ENCODE results near the gene UNC5B. TPM values are rescaled to one million over a fixed set of nuclear protein-coding genes. Genes with fewer than 3 reads are reported as not detected.

Gene UNC5B
- total RNA-seq, 1 experiment from 2014 or later: 80.5 TPM

DNA sequence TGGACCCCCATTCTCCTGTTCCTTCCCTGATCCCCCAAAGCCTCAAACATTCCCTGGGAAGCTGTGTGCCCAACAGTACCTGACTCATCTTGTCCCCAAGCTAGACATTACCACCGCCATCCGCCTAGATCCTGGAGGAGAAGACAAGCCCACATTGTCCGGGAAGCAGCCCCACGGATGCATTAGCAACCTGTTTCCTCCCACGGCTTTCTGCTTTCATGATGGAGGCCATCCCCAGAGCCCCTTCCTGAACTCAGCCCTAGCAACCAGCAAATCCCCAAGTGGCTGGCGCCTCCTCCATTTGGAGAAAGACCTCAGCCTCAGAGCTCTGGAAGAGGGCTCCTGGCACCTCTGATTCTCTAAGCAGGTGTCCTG is 104.4 kb downstream of the UNC5B start:
- H3K4me1 Mint-ChIP-seq (ENCODE audit: insufficient read depth, unreplicated experiment): peaks cover 11% of the 10 kb centered on the region
- intact Hi-C loops (cut with micrococcal nuclease): loop anchor here (10.0 kb wide), 2 partner anchors 578 to 728 kb away; no protein-coding TSS in a partner anchor
- POLR2A ChIA-PET: interaction anchor here (0.7 kb wide), 1 partner anchor 53 kb away, joined by 4 read pairs; no protein-coding TSS in a partner anchor
- H3K36me3 Mint-ChIP-seq (ENCODE audit: insufficient read depth, unreplicated experiment): peaks cover 7% of the 10 kb centered on the region
- H3K27ac Mint-ChIP-seq (ENCODE audit: low read depth, unreplicated experiment): no peak overlapping the region
- no peak overlapping the region for H3K4me3 Mint-ChIP-seq (ENCODE audit: unreplicated experiment)
- TF ChIP-seq, protein P1, sequence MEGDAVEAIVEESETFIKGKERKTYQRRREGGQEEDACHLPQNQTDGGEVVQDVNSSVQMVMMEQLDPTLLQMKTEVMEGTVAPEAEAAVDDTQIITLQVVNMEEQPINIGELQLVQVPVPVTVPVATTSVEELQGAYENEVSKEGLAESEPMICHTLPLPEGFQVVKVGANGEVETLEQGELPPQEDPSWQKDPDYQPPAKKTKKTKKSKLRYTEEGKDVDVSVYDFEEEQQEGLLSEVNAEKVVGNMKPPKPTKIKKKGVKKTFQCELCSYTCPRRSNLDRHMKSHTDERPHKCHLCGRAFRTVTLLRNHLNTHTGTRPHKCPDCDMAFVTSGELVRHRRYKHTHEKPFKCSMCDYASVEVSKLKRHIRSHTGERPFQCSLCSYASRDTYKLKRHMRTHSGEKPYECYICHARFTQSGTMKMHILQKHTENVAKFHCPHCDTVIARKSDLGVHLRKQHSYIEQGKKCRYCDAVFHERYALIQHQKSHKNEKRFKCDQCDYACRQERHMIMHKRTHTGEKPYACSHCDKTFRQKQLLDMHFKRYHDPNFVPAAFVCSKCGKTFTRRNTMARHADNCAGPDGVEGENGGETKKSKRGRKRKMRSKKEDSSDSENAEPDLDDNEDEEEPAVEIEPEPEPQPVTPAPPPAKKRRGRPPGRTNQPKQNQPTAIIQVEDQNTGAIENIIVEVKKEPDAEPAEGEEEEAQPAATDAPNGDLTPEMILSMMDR (IDR thresholded peaks at IDR 0.05; ENCODE audit: unreplicated experiment): no peak
- H3K9me3 Mint-ChIP-seq (ENCODE audit: unreplicated experiment): no peaks in the 10 kb centered on the region
- CTCF ChIA-PET: interaction anchor here (0.6 to 10.9 kb wide), 7 partner anchors 16 to 391 kb away, joined by 3 to 169 read pairs (median 17); no protein-coding TSS in a partner anchor
- no TSS peak for BruUV-seq (replicated peaks)
- no peaks in the 10 kb centered on the region for H3K27me3 Mint-ChIP-seq (ENCODE audit: insufficient read depth, unreplicated experiment)
- DNase-seq (ENCODE audit: unreplicated experiment): no peak

DNA sequence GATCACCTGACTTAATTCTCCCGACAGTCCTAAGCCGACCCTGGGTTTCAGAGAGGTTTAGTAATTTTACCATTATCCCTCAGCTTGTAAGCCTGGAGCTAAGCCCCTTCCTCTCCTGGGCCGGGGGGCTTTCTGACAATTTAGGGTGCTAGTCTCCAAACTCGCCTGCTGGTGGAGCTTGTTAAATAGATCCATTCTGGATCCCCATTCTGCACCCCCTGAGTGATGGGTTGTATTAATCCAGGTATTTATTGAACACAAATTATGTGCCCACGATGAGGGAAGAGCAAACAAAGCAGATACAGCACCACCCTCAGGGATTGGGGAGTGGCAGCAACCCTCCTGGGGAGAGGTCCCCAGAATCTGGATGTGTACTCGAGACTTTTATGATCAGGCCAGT is 105.4 kb downstream of the UNC5B start:
- no peak overlapping the region for H3K27ac Mint-ChIP-seq (ENCODE audit: low read depth, unreplicated experiment)
- peaks cover 7% of the 10 kb centered on the region for H3K36me3 Mint-ChIP-seq (ENCODE audit: insufficient read depth, unreplicated experiment)
- ChIA-PET POLR2A (interaction anchor here (3.2 kb wide), 1 partner anchor 60 kb away, joined by 20 read pairs; no protein-coding TSS in a partner anchor), CTCF (interaction anchor here (0.7 to 10.9 kb wide), 7 partner anchors 9 to 390 kb away, joined by 3 to 169 read pairs (median 19); no protein-coding TSS in a partner anchor)
- H3K9me3 Mint-ChIP-seq (ENCODE audit: unreplicated experiment): no peaks in the 10 kb centered on the region
- TF ChIP-seq, protein P1 (IDR thresholded peaks at IDR 0.05; ENCODE audit: unreplicated experiment): no peak
- H3K4me1 Mint-ChIP-seq (ENCODE audit: insufficient read depth, unreplicated experiment): peaks cover 7% of the 10 kb centered on the region
- H3K4me3 Mint-ChIP-seq (ENCODE audit: unreplicated experiment): no peak overlapping the region
- DNase-seq (ENCODE audit: unreplicated experiment): no peak
- no TSS peak for BruUV-seq (replicated peaks)
- intact Hi-C loops (cut with micrococcal nuclease): loop anchor here (2.0 to 10.0 kb wide), 3 partner anchors 291 to 727 kb away; no protein-coding TSS in a partner anchor
- no peaks in the 10 kb centered on the region for H3K27me3 Mint-ChIP-seq (ENCODE audit: insufficient read depth, unreplicated experiment)

DNA sequence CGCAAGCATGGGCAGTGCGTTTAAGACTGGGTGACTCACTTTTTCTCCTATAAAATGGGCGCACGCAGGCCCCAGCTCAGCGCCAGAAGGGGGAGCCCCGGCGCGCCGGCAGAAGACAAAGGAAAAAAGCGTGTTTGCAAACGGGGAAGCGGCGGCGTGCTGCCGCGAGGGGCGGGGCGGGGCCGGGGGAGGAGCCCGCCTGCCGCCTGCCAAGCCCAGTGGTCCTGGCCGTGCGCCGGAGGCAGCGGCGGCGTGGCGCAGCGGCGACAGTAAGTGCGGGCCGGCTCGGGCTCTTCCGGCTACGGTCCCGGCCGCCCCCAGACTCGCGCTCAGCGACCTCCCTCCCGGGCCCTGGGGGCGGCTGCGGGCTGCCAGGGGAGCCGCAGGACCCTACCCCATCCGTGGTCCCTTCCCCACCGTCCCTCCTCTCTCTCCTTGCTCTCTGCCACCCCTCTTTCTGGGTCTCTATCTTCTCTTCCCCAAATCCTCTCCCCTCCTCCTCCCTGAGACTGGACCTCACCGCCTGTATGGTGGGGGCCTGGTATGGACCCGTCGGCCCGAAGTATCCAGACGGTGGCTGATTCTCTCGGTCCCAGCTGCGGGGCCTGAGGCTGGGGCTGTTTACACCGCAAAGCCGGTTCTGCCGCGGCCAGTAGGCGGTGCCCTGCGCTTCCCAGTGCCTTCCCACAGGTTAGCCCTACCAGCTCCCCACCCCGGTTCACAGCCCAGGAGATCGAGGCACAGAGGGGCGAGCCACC is 106.9 kb downstream of the UNC5B start, which contains the start of gene SLC29A3:
Gene SLC29A3, plus strand, starts transcription at position 218 of the 758 bp plus-strand sequence. Its CDS starts 51 bp downstream, at position 269.
- peak within 1 kb of the TSS; percentile 98 for H3K4me3 Mint-ChIP-seq (ENCODE audit: unreplicated experiment)
- DNase-seq (ENCODE audit: unreplicated experiment): peak; percentile 77
- no peaks in the 10 kb centered on the region for H3K9me3 Mint-ChIP-seq (ENCODE audit: unreplicated experiment)
- intact Hi-C loops (cut with micrococcal nuclease): loop anchor here (1.0 to 10.0 kb wide), 6 partner anchors 45 to 726 kb away; no protein-coding TSS in a partner anchor
- no TSS peak for BruUV-seq (replicated peaks)
- H3K27ac Mint-ChIP-seq (ENCODE audit: low read depth, unreplicated experiment): no peak within 1 kb of the TSS
- H3K36me3 Mint-ChIP-seq (ENCODE audit: insufficient read depth, unreplicated experiment): peaks cover 7% of the 10 kb centered on the region
- TF ChIP-seq, protein P1 (IDR thresholded peaks at IDR 0.05; ENCODE audit: unreplicated experiment): peak; percentile 69
- POLR2A ChIA-PET: interaction anchor here (0.6 to 3.2 kb wide), 15 partner anchors 19 to 521 kb away, joined by 3 to 20 read pairs (median 3); no protein-coding TSS in a partner anchor
- H3K27me3 Mint-ChIP-seq (ENCODE audit: insufficient read depth, unreplicated experiment): no peaks in the 10 kb centered on the region
- CTCF ChIA-PET: interaction anchor here (0.6 to 10.9 kb wide), 44 partner anchors 10 to 579 kb away, joined by 3 to 169 read pairs (median 5); no protein-coding TSS in a partner anchor
- H3K4me1 Mint-ChIP-seq (ENCODE audit: insufficient read depth, unreplicated experiment): no peaks in the 10 kb centered on the region

Data from MCF 10A (cell line).